Spleen (tissue), 11 donors: ENCODE measurements around the gene CDADC1. TPM values are rescaled to one million over a fixed set of nuclear protein-coding genes. Genes with fewer than 3 reads are reported as not detected.

Source experiments
- DNase-seq: peaks from one replicate; pipeline ENCODE4 v3.0.0-alpha.2; 2020
- H3K27ac ChIP-seq, 8 donors: fragments of 200-600 bp; sonication (generic) in 7 of 8; 1 replicate in 4 of 8; 2 replicates in 4 of 8; pipeline versions ENCODE4 v1.5.0 to v1.8.0; 2016 to 2021; ENCODE audit warnings: inconsistent platforms in 4 of 8, mild to moderate bottlenecking in 4 of 8, moderate library complexity in 1 of 8
- H3K27me3 ChIP-seq, 7 donors: fragments of 200-600 bp; sonication (generic) in 6 of 7; replicated peaks in 1 of 7; 1 replicate in 4 of 7; 2 replicates in 3 of 7; pipeline versions ENCODE4 v1.5.0 to v1.8.0; 2016 to 2021; ENCODE audit warnings: inconsistent platforms in 3 of 7, mild to moderate bottlenecking in 1 of 7
- H3K36me3 ChIP-seq, 6 donors: fragments of 200-600 bp; sonication (generic) in 5 of 6; 1 replicate in 4 of 6; 2 replicates in 2 of 6; pipeline versions ENCODE4 v1.5.0 to v1.8.0; 2016 to 2021; ENCODE audit warnings: inconsistent platforms in 2 of 6
- H3K4me1 ChIP-seq, 6 donors: fragments of 200-600 bp; sonication (generic) in 5 of 6; 1 replicate in 3 of 6; 2 replicates in 3 of 6; pipeline versions ENCODE4 v1.5.0 to v1.8.0; 2016 to 2021; ENCODE audit warnings: inconsistent platforms in 3 of 6
- H3K4me3 ChIP-seq, 8 donors: fragments of 200-600 bp; sonication (generic) in 7 of 8; 1 replicate in 4 of 8; 2 replicates in 4 of 8; pipeline versions ENCODE4 v1.5.0 to v1.8.0; 2016 to 2021; ENCODE audit warnings: inconsistent platforms in 4 of 8, mild to moderate bottlenecking in 4 of 8, moderate library complexity in 2 of 8
- H3K9me3 ChIP-seq, 8 donors: fragments of 200-600 bp; sonication (generic) in 7 of 8; 1 replicate in 4 of 8; 2 replicates in 4 of 8; pipeline versions ENCODE4 v1.5.0 to v1.8.0; 2016 to 2021; ENCODE audit warnings: inconsistent platforms in 4 of 8
- CTCF ChIP-seq, 11 experiments: fragments of 200-600 bp in 7 of 11; fragments of 450-650 bp in 4 of 11; sonication (generic) in 4 of 11; IDR thresholded peaks in 8 of 11; conservative IDR thresholded peaks in 3 of 11; 1 replicate in 7 of 11; 2 replicates in 4 of 11; pipeline versions ENCODE4 v1.4.0 to v1.8.0; 2016 to 2021; ENCODE audit warnings: antibody characterized with exemption in 11 of 11, inconsistent platforms in 4 of 11, mild to moderate bottlenecking in 1 of 11
- POLR2A ChIP-seq, 3 donors: fragments of 450-650 bp; IDR thresholded peaks; one replicate each; pipeline ENCODE4 v1.5.1; 2017; ENCODE audit warnings: antibody characterized with exemption in 3 of 3, mild to moderate bottlenecking in 1 of 3
- POLR2AphosphoS5 ChIP-seq, 3 donors: sonication (generic); formaldehyde crosslinking; IDR thresholded peaks; one replicate each; pipeline ENCODE4 v1.5.1; 2017; ENCODE audit warnings: antibody characterized with exemption in 3 of 3
- WGBS, 5 donors: extraction: QIAGEN DNeasy Blood & Tissue Kit in 3 of 5; methylation state at CpG; one replicate each; pipeline versions ENCODE4 v1.1.5 to v1.1.7; 2013 to 2018; 5-methylcytosine and 5-hydroxymethylcytosine counted together
- intact Hi-C: fragments of 100-400 bp; cut with DNase I; formaldehyde crosslinking; loops from one replicate; pipeline ENCODE4 v1.15.0; 2023; ENCODE audit warnings: low total_unique reads
- polyA plus RNA-seq, 3 donors: library from polyadenylated mRNA; stranded (reverse); fragments of 200-250 nt; gene quantifications; one replicate each; pipeline ENCODE4 v1.2.1, GENCODE V29; 2013
- total RNA-seq, 7 donors: library from RNA; depleted of rRNA in 3 of 7; stranded (reverse); fragments of >200 nt in 3 of 7; fragmentation: NEBNext Ultra II Directional in 4 of 7; extraction: Animal tissue kit (Norgen Biotek cat#: 25700) in 4 of 7; gene quantifications; one replicate each; pipeline versions ENCODE4 v1.1.0 to v1.2.1, GENCODE V29; 2016 to 2021
- donor health status: healthy with polysubstance abuse.
- donor health status: DM: no; HTN: no; CAD: no; lungs with moderate emphysema.
- donor health status: DM: no; HTN: no; CAD: no.
- donor health status: Bipolar disorder and iron deficiency.
- donor health status: healthy.
- donor health status: DM: no; HTN: no; CAD: no.
- donor health status: DM: yes; HTN: yes; CAD: no.

CDADC1 gene
- total and polyA plus RNA-seq, 10 donors = 3.3 to 15.5 (median 10.8) TPM

DNA sequence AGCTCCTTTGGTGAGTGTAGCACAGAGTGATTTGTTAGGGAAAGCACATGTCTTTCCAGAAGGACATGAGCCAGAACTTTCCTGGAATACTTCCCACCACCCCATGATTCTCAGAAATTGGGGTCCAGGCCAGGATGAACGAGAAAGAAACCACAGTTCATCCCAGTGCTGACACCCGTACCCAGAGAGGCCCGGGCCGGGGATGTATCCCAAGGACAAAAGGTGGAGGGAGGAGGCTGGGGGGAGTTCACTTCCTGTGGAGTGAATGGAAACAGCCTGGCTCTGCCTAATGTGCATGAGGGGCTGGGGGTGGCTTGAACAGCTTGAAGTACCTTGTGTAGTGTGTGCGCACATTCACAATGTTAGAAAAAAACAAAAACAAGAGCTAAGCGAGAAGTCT lies 47.5 kb downstream of the CDADC1 start:
- 63 to 79% (median 67%) methylated on average over 6 of the region's 6 CpGs for WGBS, 5 donors
- no peak for DNase-seq
- Histone ChIP-seq H3K36me3 (peaks cover 0 to 88% (median 6%) of the 10 kb centered on the region in 6 donors), H3K4me1 (peaks cover 0 to 4% (median 0%) of the 10 kb centered on the region in 6 donors), H3K4me3 (no peak overlapping the region), H3K27ac (no peak overlapping the region), H3K27me3 (no peaks in the 10 kb centered on the region), H3K9me3 (no peaks in the 10 kb centered on the region)
- no peak for TF ChIP-seq POLR2AphosphoS5 (IDR thresholded peaks at IDR 0.05)
- no peak for TF ChIP-seq CTCF (IDR thresholded peaks at IDR 0.05 in 8 of 11, conservative IDR thresholded peaks at IDR 0.05 in 3 of 11)
- no peak for TF ChIP-seq POLR2A (IDR thresholded peaks at IDR 0.05)
- intact Hi-C loops = no loop called here

DNA sequence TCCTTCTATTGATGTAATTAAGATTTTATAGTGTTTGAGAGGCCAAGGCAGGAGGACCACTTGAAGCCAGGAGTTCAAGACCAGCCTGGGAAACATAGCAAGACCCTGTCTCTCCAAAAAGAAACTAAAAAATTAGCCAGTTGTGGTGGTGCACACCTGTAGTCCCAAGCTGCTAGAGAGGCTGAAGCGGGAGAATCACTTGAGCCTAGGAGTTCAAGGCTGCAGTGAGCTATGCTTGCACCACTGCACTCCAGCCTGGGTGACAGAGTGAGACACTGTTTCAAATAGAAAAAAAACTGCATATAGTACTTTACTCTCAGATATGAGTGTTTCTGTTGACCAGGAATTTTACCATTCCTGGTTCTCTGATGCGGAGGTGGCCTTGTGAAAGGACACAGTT lies 48.9 kb downstream of the CDADC1 start:
- no peaks in the 10 kb centered on the region for H3K27me3 ChIP-seq
- WGBS, 5 donors = 92 to 99% (median 96%) methylated on average over 2 of the region's 2 CpGs

GRCh38 chr13:49297338-49297737 lies 49.6 kb downstream of the CDADC1 start:
- no peaks in the 10 kb centered on the region for H3K9me3 ChIP-seq
- H3K27me3 ChIP-seq = no peaks in the 10 kb centered on the region
- H3K27ac ChIP-seq = no peak overlapping the region
- intact Hi-C loops = no loop called here
- peaks cover 0 to 67% (median 5%) of the 10 kb centered on the region in 6 donors for H3K36me3 ChIP-seq
- DNase-seq = no peak
- TF ChIP-seq POLR2AphosphoS5 (IDR thresholded peaks at IDR 0.05) (no peak), POLR2A (IDR thresholded peaks at IDR 0.05) (no peak), CTCF (IDR thresholded peaks at IDR 0.05 in 8 of 11, conservative IDR thresholded peaks at IDR 0.05 in 3 of 11) (no peak)
- peaks cover 0 to 19% (median 8%) of the 10 kb centered on the region in 6 donors for H3K4me1 ChIP-seq
- 67 to 88% (median 84%) methylated on average over 4 of the region's 4 CpGs for WGBS, 5 donors
- H3K4me3 ChIP-seq = no peak overlapping the region

More for the DNA sequence above, 48.9 kb downstream of the CDADC1 start:
- Histone ChIP-seq H3K36me3 (peaks cover 0 to 74% (median 6%) of the 10 kb centered on the region in 6 donors), H3K9me3 (no peaks in the 10 kb centered on the region), H3K4me3 (no peak overlapping the region), H3K27ac (no peak overlapping the region), H3K4me1 (peaks cover 0 to 13% (median 6%) of the 10 kb centered on the region in 6 donors)
- intact Hi-C loops = no loop called here
- TF ChIP-seq CTCF (IDR thresholded peaks at IDR 0.05 in 8 of 11, conservative IDR thresholded peaks at IDR 0.05 in 3 of 11) = no peak
- TF ChIP-seq POLR2A (IDR thresholded peaks at IDR 0.05) = no peak
- no peak for TF ChIP-seq POLR2AphosphoS5 (IDR thresholded peaks at IDR 0.05)
- DNase-seq = no peak

DNA sequence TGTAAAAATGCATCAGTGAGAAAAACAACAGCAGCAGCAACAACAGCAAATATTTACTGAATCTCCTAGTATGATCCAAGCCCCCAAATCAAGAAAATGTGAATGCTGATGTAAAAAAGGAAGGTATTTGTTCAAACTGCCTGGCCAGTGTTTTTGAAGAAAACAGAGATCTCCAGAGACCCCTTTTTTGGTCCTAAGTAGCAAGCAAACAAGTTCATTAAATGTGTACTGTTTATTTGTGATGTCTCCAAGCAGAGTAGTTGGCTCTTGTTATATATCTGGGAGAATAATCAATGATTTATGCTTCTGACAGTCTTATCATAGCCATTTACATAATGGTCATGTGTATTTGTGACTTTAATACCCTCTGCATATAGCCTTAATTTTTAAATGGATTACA lies 50.7 kb downstream of the CDADC1 start:
- Histone ChIP-seq H3K36me3 (peaks cover 0 to 57% (median 0%) of the 10 kb centered on the region in 6 donors), H3K4me3 (no peak overlapping the region), H3K27ac (no peak overlapping the region), H3K4me1 (peaks cover 0 to 24% (median 13%) of the 10 kb centered on the region in 6 donors), H3K9me3 (no peaks in the 10 kb centered on the region), H3K27me3 (no peaks in the 10 kb centered on the region)
- TF ChIP-seq CTCF (IDR thresholded peaks at IDR 0.05 in 8 of 11, conservative IDR thresholded peaks at IDR 0.05 in 3 of 11) (no peak), POLR2AphosphoS5 (IDR thresholded peaks at IDR 0.05) (no peak), POLR2A (IDR thresholded peaks at IDR 0.05) (no peak)
- intact Hi-C loops = no loop called here
- DNase-seq = no peak
